ENCODE results near the gene ATP6AP1. TPM values are rescaled to one million over a fixed set of nuclear protein-coding genes. Genes with fewer than 3 reads are reported as not detected.

The ATP6AP1 gene
- total and polyA plus RNA-seq, 10 of the 15 experiments (the other 5 are each of a cell fraction or from before 2014, with no cell fraction given): 4.5 to 56.4 (median 32.0) TPM

DNA sequence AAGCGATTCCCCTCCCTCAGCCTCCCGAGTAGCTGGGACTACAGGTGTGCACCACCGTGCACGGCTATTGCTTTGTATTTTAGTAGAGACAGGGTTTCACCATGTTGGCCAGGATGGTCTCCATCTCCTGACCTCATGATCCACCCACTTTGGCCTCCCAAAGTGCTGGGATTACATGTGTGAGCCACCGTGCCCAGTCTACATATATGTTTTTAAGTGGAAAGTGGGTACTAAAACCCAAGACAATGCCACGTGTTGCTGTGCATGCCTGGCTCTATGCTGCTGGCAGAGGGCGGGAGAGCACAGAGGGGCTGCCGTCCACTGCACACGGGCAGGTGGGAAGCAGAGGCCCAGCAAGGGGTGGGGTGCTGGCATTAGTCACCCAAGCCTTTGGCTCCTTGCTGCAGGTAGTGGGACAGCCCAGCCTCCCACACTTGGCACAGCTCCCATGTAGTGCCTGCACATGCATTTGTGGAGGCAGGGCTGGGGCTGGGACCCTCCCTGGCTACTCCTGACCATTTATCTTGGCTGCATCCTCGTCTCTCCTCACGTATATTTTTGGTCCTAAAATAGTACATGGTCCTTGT is 45.9 kb upstream of the ATP6AP1 start:
- H3K79me2 ChIP-seq (ENCODE audit: control insufficient read depth, insufficient read depth, low read length): peaks cover 15% of the 10 kb centered on the region
- intact Hi-C loops (cut with micrococcal nuclease; ENCODE audit: unreplicated experiment) (no loop called here), in situ Hi-C loops (cut with MboI) (no loop called here)
- H3K27ac ChIP-seq (ENCODE audit: control insufficient read depth, insufficient read depth): no peak overlapping the region
- ATAC-seq (no peak), DNase-seq (ENCODE audit: low read depth, low spot score) (no peak), FAIRE-seq (no peak)
- no peak overlapping the region for H2AFZ ChIP-seq (ENCODE audit: control insufficient read depth, low read depth, low read length)
- no peaks in the 10 kb centered on the region; a peak in 1 of 4 replicates for H3K36me3 ChIP-seq (ENCODE audit: control insufficient read depth in 2 of 2, insufficient read depth in 2 of 2, low read length in 1 of 2)
- ChIA-PET CTCF (interaction anchor here (2.9 kb wide), 1 partner anchor 9 kb away, joined by 17 read pairs; the partner anchor contains the start of gene FLNA), POLR2A (no interaction called here), SMC1A (ENCODE audit: uncharacterized antibody, unreplicated experiment) (interaction anchor here (2.6 kb wide), 1 partner anchor 9 kb away, joined by 10 read pairs; no protein-coding TSS in a partner anchor), RAD21 (ENCODE audit: unreplicated experiment) (interaction anchor here (1.1 to 2.0 kb wide), 2 partner anchors 9 kb away, joined by 3 to 10 read pairs; partner anchors contain the start of gene FLNA)
- no peak overlapping the region for H3K9ac ChIP-seq (ENCODE audit: control insufficient read depth, insufficient read depth, low read length)
- no peak overlapping the region for H3K4me3 ChIP-seq
- BruUV-seq (replicated peaks): no TSS peak
- no peaks in the 10 kb centered on the region for H3K27me3 ChIP-seq (replicated peaks in 1 of 2; ENCODE audit: control insufficient read depth in 2 of 2, insufficient read depth in 2 of 2, low read length in 1 of 2)
- no peak overlapping the region for H3K4me2 ChIP-seq (ENCODE audit: control insufficient read depth, insufficient read depth)
- H3K9me3 ChIP-seq (replicated peaks; ENCODE audit: control insufficient read depth, insufficient read depth, low read length): no peaks in the 10 kb centered on the region; the same call in 2 of the 3 replicates
- H4K20me1 ChIP-seq (ENCODE audit: control insufficient read depth, insufficient read depth): no peaks in the 10 kb centered on the region
- 63% methylated on average over 11 of the region's 11 CpGs for WGBS (ENCODE audit: insufficient coverage, insufficient replicate concordance, low lambda C conversion rate, missing lambda C conversion rate)
- no peaks in the 10 kb centered on the region; the same call in 1 of the 2 replicates for H3K4me1 ChIP-seq (ENCODE audit: control insufficient read depth, insufficient read depth, low read length)
- TF ChIP-seq, protein P1, sequence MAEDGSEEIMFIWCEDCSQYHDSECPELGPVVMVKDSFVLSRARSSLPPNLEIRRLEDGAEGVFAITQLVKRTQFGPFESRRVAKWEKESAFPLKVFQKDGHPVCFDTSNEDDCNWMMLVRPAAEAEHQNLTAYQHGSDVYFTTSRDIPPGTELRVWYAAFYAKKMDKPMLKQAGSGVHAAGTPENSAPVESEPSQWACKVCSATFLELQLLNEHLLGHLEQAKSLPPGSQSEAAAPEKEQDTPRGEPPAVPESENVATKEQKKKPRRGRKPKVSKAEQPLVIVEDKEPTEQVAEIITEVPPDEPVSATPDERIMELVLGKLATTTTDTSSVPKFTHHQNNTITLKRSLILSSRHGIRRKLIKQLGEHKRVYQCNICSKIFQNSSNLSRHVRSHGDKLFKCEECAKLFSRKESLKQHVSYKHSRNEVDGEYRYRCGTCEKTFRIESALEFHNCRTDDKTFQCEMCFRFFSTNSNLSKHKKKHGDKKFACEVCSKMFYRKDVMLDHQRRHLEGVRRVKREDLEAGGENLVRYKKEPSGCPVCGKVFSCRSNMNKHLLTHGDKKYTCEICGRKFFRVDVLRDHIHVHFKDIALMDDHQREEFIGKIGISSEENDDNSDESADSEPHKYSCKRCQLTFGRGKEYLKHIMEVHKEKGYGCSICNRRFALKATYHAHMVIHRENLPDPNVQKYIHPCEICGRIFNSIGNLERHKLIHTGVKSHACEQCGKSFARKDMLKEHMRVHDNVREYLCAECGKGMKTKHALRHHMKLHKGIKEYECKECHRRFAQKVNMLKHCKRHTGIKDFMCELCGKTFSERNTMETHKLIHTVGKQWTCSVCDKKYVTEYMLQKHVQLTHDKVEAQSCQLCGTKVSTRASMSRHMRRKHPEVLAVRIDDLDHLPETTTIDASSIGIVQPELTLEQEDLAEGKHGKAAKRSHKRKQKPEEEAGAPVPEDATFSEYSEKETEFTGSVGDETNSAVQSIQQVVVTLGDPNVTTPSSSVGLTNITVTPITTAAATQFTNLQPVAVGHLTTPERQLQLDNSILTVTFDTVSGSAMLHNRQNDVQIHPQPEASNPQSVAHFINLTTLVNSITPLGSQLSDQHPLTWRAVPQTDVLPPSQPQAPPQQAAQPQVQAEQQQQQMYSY (CRISPR knock-in tag; IDR thresholded peaks at IDR 0.05): no peak
- TF ChIP-seq POLR2A (IDR thresholded peaks at IDR 0.05; ENCODE audit: low read depth, low read length): peak; percentile 31; the same call in 1 of the 2 replicates

Data from GM12878 (cell line).